Middle frontal gyrus (tissue), 1 donor: Measurements from ENCODE around the gene KRAS.

Experiments
- DNase-seq: peaks from one replicate; pipeline ENCODE4 v3.0.0-alpha.2; 2015; ENCODE audit warnings: low spot score; ENCODE audit errors: extremely low spot score

Gene KRAS

DNA sequence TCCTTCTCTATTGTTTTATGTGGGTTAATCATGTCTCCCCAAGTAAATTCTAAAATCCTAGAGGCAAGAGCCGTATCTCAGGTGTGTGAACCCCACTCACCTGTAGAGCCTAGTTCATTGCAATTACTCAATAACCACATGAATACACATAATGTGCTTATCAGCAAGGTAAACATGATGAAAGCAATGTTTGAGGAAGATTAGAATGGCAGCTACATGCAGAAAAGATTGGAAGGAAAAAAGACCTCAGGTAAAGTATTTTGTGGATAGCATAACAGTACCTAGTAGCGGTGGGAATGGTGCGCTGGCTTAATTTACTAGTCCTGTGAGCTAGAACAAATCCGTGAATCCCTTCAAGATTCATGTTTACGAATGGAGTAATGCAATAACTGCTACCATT lies 5.3 kb upstream of the KRAS start:
- DNase-seq = no peak

DNA sequence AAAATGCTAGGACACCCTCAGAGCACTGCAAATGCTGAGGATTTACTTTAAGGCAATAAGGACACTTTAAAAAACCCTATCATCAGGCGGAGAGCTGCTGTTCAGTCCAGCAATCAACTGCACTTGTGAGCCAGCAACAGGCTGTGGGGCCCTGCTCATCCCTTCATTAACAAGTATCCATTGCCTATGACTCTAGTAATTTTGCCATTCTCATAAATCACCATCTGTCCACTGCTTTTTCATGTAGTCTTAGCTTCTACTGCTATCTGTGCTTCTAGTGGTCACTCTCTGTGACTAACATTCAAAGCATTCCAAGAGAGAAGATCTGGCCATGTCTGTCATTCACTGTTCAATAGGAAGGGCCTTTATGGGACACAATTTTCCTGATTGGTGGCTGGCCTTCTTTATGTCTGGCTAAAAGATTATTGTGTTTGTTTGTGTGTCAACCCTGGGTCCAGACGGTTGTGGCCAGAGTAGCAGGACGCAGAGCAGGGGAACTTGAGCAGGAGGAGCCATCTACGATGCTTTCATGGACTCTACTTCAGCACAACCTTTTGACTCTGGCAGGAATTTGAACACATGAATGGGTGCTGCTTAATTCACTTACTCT lies 3.6 kb upstream of the KRAS start:
- no peak for DNase-seq

DNA sequence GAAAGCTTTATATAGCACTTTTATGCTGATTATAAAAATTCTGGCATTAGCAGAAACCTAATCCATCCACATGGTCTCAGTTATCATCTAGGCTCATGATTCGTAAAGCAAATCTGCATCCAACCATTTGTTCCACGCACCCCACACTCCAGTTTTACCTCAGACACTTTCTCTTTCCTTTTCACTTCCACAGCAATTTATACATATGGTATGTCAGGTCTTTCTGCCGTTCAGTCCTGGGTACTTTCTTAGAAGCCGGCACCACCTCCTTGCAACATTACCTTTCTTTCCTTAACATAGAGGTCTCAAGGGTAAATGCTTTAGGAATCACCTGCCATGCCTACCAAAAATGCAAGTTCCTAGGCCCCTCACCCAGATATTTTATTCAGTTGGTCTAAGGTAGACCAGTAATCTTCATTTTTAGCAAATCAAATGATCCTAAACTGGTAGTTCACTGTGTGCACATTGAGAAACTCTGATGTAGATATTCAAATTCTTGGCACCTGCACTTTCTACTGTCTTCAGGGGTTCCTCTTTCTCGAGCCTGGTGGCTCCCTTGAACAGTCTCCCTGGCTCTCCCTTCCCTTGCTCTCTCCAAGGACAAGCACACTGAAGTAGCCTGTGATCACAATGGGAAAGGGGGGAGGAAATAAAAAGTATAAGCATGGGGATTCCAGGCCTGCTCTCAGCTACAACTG lies 2.8 kb upstream of the KRAS start:
- DNase-seq = no peak

DNA sequence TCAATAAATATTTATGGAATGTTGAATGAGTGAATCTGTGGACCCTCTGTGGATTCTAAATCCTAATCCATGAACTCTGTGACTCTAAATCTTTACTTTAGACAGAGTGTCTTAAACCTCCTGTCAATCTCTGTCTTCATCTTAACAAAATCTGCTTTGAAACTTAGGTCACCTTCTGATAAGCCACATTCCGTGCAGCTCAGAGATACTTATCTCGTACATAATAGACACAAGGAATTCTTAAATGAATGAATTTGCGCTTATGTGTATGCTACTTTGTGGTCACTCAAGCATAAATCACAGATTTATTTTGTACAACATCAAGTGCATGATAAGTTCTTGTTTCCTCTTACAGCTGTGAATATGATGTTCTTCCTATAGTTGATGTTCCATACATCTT lies 2.2 kb upstream of the KRAS start:
- no peak for DNase-seq

DNA sequence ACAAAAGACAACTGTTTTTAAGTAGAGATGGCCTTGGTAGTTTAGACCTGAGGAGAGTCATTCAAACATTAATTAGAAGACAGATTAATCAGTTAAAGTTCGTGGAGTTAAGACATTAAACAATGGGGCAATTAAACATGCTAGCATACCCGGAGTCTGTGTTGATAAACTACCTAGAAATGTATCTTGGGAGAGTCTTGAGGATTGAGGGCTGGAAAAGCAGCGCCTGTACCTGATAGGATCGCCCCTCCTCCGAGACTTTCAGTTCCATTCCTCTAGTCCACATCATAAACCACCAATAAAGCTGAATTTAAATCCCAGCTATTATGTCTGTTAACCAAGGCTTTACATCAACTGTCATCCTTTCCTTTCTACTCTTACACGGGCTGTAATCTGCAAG lies 1.0 kb upstream of the KRAS start:
- no peak for DNase-seq

DNA sequence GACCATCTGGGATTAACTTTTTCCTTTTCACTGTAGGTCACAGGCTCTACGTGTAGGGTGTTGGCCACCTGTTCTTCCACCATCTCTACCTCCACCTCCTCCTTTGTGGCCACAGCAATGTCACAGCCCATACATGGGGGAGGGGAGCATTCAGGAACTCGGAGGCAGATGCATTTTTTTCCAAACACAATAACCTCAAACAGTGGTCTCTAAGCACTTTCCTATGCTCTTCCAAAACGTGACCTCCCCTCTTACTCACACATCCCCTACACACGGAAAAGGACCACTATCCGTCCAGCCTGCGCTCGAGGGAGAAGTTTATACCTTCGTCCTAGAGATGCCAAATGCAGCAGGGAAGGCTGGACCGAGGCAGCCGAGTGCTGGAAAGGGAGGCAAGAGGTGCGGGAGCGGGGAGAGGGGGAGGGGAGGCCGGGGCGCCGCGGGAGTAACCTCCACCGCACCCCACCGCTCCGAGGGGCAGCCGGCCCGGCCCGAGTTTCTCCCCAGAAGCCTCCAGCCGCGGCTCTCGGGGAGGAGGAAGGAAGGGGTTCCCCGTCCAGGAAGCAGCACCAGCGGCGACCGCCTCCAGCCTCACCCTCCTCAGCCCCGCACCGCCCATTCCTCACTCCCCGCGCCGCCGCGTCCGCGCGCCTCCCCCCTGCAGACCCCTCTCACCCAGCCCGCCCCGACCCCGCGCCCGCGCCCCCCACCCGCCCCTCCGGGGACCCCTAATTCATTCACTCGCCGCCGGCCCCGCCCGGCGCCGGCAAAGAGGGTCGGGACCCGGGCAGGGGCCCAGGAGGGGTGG lies 594 bp downstream of the KRAS start:
- DNase-seq = no peak

DNA sequence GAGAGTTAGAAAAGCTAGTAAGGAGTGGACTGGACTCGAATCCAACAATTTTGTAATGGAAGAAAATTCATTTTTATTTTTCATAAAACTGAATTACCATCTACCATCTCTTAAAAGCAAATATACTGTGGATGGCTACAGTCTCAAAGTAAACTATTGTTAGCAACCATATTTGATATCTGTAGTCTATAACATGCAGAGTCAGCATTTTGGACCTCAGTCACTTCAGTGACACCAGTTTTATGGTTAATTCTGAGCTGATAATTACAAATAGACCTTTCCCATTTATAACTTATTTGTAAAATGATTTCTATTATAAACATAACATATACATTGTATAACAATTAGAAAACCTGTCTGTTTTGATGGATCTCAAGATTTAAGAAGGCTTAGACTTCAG lies 2.0 kb downstream of the KRAS start:
- DNase-seq = no peak

DNA sequence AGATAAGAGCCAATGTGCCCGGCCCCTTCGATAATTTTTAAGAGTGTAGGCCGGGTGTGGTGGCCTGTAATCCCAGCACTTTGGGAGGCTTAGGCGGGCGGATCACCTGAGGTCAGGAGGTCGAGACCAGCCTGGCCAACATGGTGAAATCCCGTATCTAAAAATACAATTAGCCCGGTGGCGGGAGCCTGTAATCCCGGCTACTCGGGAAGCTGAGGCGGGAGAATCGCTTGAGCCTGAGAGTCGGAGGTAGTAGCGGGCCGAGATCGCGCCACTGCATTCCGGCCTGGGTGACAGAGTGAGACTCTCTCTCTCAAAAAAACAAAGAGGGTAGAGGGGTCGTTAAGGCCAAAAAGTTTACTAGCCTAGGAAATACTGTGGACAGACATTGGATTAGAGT lies 2.6 kb downstream of the KRAS start:
- no peak for DNase-seq

DNA sequence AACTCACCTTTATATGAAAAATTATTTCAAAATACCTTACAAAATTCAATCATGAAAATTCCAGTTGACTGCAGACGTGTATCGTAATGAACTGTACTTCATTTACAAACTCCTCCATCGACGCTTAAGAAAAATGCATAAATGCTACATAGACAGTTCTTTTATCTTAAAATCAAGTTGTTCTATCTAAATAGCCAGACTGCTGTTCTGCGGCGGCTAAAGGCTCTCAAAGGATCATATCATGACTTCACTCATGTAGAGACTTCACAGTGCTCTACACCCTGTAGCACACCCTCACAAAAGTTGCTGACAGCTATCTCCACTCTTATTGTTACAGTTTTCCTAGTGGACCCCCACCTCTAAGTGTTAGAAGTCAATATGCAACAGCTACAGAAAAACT lies 5.2 kb downstream of the KRAS start:
- DNase-seq = no peak

DNA sequence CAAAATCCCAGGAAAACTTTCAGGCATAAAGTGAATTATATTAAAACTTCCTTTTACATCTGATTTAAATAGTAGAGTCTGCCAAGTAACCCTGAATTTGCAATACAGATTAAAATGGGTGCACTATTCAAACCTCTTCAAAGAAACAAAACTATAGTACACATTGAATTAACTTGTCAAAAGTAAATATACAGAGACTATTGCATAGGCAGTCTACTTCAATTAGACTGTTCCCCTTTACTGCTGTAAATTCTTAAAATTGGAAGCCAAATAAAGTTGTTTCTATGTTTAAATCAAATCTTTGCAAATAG lies 7.1 kb downstream of the KRAS start:
- no peak for DNase-seq

DNA sequence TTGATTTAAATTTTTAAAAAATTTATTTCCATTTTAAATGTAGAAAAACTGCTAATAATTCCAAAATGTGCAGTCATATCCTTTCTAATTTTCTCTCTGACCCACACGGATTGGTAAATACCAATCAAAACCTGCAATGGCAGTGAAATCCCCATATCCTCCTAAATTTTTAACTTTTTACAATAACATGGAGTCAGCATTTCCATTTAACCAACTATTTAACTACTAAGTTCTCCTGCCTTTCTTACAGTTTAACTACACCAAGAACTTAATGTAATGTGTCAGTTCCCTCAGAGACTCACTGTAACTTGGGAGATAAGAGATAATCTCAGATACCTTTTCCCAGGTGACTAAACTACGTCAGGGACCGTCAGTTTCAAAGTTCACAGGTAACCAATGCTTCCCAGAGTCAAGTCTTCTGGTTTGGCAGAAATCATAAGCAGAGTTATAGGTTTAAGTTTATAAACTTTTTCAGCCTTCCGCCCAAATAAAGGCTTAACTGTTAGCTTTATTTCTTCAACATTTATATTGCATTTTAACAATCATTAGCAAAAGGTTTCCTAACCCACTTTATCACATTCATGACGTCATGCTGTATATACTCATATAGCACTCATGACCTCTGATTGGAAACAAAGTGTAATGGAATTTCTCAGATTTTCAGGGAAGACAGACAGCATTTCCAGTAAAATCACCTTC lies 7.6 kb downstream of the KRAS start:
- no peak for DNase-seq

DNA sequence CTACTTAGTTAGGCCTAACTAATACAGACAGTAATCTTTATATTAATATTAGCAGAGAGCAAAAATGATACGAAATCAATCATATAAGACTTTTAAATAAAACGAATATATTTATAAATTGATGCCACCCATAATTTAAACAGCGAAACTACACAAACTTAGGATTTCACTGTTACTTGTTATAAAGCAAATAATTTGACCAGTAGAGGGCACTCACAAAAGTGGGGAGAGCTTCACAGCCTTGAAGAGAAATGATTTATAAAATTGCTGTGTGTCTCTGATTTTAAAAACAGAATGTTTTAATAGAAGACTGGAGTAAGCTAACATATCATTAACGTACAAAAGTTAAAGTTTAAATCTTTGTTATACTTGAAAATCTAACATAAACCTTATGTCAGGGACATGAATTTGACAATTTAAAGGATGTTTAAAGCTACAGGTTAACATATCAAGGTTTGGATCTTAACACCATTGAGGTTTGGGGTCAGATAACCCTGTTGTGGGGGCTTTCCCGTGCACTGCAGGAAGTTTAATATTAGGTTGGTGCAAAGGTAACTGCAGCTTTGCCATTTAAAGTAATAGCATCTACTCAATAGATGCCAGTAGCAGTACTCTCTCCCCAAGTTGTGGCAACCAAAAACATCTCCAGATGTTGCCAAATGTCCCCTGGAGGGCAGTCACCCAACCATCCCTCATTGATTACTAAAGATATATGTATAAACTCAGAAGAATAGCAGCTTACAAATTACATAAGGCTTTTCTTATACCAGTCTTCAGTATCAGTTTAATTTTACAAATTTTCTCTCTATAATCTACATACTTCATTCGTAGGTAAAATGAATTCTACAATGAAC lies 9.3 kb downstream of the KRAS start:
- DNase-seq = no peak

DNA sequence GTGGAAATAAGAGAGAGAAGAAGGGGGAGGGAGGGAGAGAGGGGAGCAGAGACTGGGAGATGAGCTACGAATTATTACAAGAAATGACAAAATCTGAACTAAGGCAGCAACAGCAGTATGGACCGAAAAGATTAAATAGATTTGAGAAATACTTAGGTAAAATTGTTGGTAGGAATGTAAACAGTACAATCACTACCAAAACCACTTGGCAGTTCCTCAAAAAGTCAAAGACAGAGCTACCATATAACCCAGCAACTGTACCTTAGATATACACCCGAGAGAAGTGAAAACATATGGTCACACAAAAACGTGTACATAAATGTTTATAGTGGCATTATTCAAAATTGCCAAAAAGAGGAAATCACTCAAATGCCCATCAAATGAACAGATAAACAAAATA lies 14.1 kb downstream of the KRAS start:
- DNase-seq = no peak

DNA sequence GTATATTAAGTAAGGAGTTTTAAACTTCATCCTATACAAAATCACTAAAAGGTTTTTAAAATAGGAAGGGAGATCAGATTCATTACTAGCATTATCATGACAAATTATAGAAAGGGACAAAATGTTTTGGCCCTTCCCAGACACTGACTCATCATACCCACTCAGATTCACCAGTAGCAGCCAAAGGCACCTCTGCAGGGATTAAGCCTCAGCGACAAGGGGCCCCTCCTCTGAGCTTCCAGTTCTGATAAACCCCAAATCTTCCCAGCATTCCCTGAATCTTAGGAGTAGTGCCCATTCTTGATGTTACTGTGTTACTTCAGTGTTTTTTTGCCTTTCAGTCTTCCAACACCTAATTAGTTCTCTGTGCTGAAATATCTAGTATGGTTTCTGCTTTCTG lies 14.5 kb downstream of the KRAS start:
- DNase-seq = no peak

DNA sequence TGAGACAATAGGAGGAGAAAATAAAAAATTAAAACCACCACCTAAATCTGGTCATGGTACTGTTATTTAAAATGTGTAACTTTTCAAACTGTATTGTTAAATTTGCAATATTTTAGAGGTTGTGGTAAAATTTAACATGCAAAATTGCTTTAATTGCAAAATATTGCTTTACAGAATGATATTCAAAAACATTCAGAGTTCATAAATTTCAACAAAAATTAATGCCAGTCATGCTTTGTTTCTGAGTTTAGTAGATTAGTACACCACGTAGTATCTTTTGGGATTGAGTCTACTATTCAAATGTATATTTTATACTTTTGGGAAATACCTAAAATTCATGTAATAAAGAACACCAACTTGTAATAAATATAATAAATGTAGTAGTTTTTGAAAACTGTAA lies 37.4 kb downstream of the KRAS start:
- DNase-seq = no peak

DNA sequence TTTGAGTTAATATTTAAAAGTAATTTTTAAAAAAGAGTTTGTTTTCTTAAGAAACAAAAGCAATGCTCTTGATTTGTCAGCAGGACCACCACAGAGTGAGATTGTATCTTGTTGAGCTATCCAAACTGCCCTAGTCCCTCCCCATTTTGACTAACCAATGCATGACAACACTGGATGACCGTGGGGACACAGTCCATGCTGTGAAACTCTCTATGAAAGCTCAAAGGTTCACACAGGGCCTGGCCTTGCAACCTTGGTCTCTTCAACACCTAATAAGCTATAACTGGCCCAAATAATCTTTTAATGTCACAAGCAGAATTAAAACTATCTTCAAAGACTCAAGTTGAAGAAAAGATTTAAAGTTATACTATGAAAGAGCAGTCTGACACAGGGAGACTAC lies 42.2 kb downstream of the KRAS start:
- no peak for DNase-seq

DNA sequence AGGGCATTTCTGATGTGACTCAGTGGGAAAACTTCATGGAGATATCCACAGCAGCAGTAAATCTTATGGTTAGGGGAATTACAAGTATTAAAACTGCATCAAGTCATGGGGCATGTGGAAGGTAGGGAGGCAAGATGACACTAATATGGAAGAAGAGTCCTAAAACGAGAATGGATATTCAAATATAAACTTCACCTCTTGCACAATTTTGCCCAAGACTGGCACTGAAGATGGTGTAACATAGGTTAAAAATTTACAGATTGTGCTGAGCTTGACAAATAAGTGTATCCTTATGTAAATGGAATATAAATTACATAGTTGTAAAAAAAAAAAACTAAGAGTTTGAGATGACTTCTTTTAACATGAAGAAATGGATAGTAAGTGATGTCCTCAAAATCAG lies 42.9 kb downstream of the KRAS start:
- no peak for DNase-seq

DNA sequence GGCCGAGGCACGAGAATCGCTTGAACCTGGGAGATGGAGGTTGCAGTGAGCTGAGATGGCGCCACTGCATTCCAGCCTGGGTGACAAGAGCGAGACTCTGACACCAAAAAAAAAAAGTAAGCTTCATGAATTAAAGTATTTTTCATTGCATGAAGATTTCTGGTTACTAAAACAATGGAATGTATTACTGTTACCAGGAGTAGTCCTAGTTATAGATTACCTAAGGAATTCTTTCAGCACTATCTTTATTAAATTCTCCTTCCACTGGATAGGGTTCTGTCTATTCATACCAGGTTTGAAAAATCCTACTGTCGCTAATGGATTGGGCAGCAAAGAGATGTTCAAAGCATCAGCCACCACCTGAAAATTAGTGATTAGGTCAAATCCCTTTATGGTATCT lies 43.3 kb downstream of the KRAS start:
- DNase-seq = no peak

DNA sequence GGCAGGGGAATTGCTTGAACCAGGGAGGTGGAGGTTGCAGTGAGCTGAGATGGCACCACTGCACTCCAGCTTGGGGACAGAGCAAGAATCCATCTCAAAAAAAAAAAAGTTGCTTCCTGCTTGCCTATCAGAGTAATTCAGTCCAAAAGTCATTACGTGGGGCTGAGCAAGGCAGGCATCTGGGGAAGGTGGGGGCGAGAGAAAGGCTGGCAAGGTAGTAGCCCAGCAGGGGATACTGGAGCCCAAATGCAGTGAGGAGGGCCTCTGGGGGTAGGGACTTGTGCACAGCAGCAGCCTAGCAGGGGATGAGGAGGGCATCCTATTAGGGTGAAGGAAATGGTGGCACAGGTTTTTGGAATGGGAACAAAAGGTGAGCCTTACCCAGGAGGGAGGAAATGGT lies 48.6 kb downstream of the KRAS start:
- no peak for DNase-seq

DNA sequence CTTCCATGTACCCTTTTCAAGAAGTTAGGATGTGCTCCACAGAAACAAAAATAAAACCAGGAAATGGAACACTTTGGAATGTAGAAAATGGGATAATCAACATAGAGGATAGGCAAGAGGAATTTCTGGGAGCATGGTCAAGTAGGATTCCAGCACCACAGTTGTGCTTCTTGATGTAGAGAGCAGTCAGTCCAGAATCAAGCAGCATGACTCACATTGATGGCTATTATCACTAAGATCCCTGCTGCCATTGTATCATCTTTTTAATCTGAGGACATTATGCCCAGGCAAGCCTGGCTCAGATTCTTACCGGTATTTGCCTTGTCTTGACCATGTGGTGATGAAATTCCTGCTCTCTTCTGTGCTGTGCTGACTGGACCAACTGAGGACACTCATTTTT lies 50.0 kb downstream of the KRAS start:
- no peak for DNase-seq

DNA sequence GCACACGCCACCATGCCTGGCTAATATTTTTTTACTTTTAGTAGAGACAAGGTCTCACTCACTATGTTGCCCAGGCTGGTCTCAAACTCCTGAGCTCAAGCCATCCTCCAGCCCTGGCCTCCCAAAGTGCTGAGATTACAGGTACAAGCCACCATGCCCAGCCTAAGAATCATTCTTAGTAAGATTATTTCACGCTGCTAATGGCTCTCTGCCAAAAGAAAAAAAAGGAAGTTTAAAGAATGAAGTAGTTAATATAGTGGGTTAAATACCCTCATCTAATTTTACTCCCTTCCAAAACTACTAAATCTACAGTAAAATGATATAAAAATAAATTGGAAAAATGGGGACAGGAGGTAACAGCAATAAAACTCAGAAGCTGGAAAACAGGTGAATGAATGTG lies 53.1 kb downstream of the KRAS start:
- no peak for DNase-seq
